Measurements from ENCODE around the gene C9.
"Not testable (repeated sequence)": the region's sequence is repeated elsewhere in the genome, so short reads cannot be mapped to it uniquely, and the experiment has no call there.

C9 gene

GRCh38 chr5:39371367-39371635 lies 7.0 kb upstream of the C9 start:
- DNase-seq (ENCODE audit: low spot score) = no peak

GRCh38 chr5:39370555-39371366 lies 6.5 kb upstream of the C9 start:
- DNase-seq (ENCODE audit: low spot score) = no peak

GRCh38 chr5:39369123-39369815 lies 5.0 kb upstream of the C9 start:
- no peak for DNase-seq (ENCODE audit: low spot score)

GRCh38 chr5:39368116-39368515 lies 3.8 kb upstream of the C9 start:
- DNase-seq (ENCODE audit: low spot score) = no peak

GRCh38 chr5:39367711-39368110 lies 3.4 kb upstream of the C9 start:
- no peak for DNase-seq (ENCODE audit: low spot score)

- DNase-seq (ENCODE audit: low spot score) = no peak
These were observed 1.1 kb downstream of the C9 start for GRCh38 chr5:39363217-39363616.

GRCh38 chr5:39362646-39363045 lies 1.6 kb downstream of the C9 start:
- DNase-seq (ENCODE audit: low spot score) = no peak

- DNase-seq (ENCODE audit: low spot score) = no peak
These were observed 3.0 kb downstream of the C9 start for GRCh38 chr5:39361306-39361705.

- no peak for DNase-seq (ENCODE audit: low spot score)
These were observed 3.7 kb downstream of the C9 start for GRCh38 chr5:39360471-39361111.

- DNase-seq (ENCODE audit: low spot score) = no peak
These were observed 8.0 kb downstream of the C9 start for GRCh38 chr5:39356263-39356662.

- no peak for DNase-seq (ENCODE audit: low spot score)
These were observed 9.0 kb downstream of the C9 start for GRCh38 chr5:39355324-39355723.

- DNase-seq (ENCODE audit: low spot score) = no peak
These were observed 10.4 kb downstream of the C9 start for GRCh38 chr5:39353717-39354399.

GRCh38 chr5:39352951-39353350 lies 11.3 kb downstream of the C9 start:
- DNase-seq (ENCODE audit: low spot score) = no peak

- DNase-seq (ENCODE audit: low spot score) = no peak
These were observed 12.1 kb downstream of the C9 start for GRCh38 chr5:39352170-39352569.

- DNase-seq (ENCODE audit: low spot score) = no peak
These were observed 14.8 kb downstream of the C9 start for GRCh38 chr5:39349484-39349883.

- DNase-seq (ENCODE audit: low spot score) = no peak
These were observed 21.8 kb downstream of the C9 start for GRCh38 chr5:39342460-39342859.

- DNase-seq (ENCODE audit: low spot score) = peak; percentile 10
These were observed 22.4 kb downstream of the C9 start for GRCh38 chr5:39341896-39342295.

GRCh38 chr5:39340506-39340905 lies 23.8 kb downstream of the C9 start:
- DNase-seq (ENCODE audit: low spot score) = no peak

- no peak for DNase-seq (ENCODE audit: low spot score)
These were observed 26.9 kb downstream of the C9 start for GRCh38 chr5:39337252-39337915.

- not testable (repeated sequence) for DNase-seq (ENCODE audit: low spot score)
These were observed 30.0 kb downstream of the C9 start for GRCh38 chr5:39334296-39334695.

- DNase-seq (ENCODE audit: low spot score) = no peak
These were observed 31.2 kb downstream of the C9 start for GRCh38 chr5:39333104-39333503.

GRCh38 chr5:39331861-39332381 lies 32.4 kb downstream of the C9 start:
- DNase-seq (ENCODE audit: low spot score) = no peak
